Parathyroid adenoma (tissue), 2 donors: ENCODE results near the gene C1QTNF12.
A peak's percentile ranks its signal among the peaks of the same experiment; 100 is the strongest.

Source experiments
- H2AFZ ChIP-seq: fragments of 300-600 bp; sonication (generic); one replicate; pipeline ENCODE4 v1.7.0; 2017; ENCODE audit warnings: antibody characterized with exemption, mild to moderate bottlenecking
- H3K27ac ChIP-seq: fragments of 300-600 bp; sonication (generic); one replicate; pipeline ENCODE4 v1.7.0; 2017
- H3K27me3 ChIP-seq: fragments of 300-600 bp; sonication (generic); one replicate; pipeline ENCODE4 v1.7.0; 2017; ENCODE audit warnings: low read length; ENCODE audit not compliant: control insufficient read depth, insufficient read depth
- H3K36me3 ChIP-seq: fragments of 300-600 bp; sonication (generic); one replicate; pipeline ENCODE4 v1.7.0; 2017; ENCODE audit warnings: low read length; ENCODE audit not compliant: control insufficient read depth, insufficient read depth
- H3K4me1 ChIP-seq: fragments of 300-600 bp; sonication (generic); one replicate; pipeline ENCODE4 v1.7.0; 2017; ENCODE audit warnings: control low read depth
- H3K4me2 ChIP-seq: fragments of 300-600 bp; sonication (generic); one replicate; pipeline ENCODE4 v1.7.0; 2017; ENCODE audit warnings: low read length
- H3K4me3 ChIP-seq: fragments of 300-600 bp; sonication (generic); one replicate; pipeline ENCODE4 v1.7.0; 2017; ENCODE audit warnings: low read depth, low read length
- H3K79me2 ChIP-seq: fragments of 300-600 bp; sonication (generic); one replicate; pipeline ENCODE4 v1.7.0; 2017; ENCODE audit warnings: control low read depth
- H3K9ac ChIP-seq: fragments of 300-600 bp; sonication (generic); one replicate; pipeline ENCODE4 v1.7.0; 2017; ENCODE audit warnings: mild to moderate bottlenecking
- H3K9me3 ChIP-seq: fragments of 300-600 bp; sonication (generic); one replicate; pipeline ENCODE4 v1.7.0; 2017; ENCODE audit warnings: low read length; ENCODE audit not compliant: control insufficient read depth
- TF ChIP-seq, protein P1 (sequence below): fragments of 300-600 bp; sonication (generic); IDR thresholded peaks from one replicate; pipeline ENCODE4 v1.7.0; 2017; ENCODE audit warnings: antibody characterized with exemption, mild to moderate bottlenecking
- donor health status: primary hyperparathyroidism.

Gene C1QTNF12

DNA sequence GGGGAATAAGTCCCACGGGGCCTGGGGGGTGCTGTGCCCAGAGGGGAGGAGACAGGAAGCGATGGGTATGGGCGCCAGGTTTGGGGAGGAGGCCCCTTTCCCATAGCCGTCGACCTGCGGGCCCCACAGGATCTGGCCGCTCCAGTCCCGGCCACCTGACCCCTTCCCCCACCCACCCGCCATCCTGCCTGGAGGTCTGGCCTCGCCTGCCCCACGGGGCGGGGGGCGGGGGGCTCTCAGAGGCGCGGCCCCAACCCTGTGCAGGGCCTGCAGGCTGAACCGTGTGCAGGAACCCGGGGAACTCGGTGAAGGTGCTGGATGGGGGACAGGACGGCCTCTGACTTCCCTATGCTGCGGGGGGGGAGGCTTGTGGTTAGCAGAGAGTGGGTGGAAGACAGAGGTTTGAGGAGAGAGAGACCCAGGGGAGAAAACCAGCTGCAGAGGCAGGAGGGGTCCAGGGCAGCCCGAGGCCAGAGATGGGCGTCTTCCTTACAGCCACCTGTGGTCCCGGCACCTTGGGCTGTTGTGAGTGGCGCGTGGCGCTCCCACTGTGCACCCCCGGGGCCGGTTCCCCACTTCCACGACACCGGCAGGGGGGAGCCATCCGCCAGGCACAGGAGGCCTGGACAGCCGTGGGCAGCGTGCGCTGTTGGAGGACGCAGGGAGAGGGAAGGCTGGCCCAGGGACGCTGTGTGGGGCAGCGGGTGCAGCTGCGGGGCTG is 37.6 kb downstream of the C1QTNF12 start:
- Histone ChIP-seq H3K27me3 (no peaks in the 10 kb centered on the region), H3K9ac (no peak overlapping the region), H3K4me1 (no peaks in the 10 kb centered on the region), H3K79me2 (no peaks in the 10 kb centered on the region), H3K36me3 (no peaks in the 10 kb centered on the region), H3K27ac (no peak overlapping the region), H3K4me3 (no peak overlapping the region), H2AFZ (no peak overlapping the region), H3K4me2 (no peak overlapping the region), H3K9me3 (no peaks in the 10 kb centered on the region)
- TF ChIP-seq, protein P1, sequence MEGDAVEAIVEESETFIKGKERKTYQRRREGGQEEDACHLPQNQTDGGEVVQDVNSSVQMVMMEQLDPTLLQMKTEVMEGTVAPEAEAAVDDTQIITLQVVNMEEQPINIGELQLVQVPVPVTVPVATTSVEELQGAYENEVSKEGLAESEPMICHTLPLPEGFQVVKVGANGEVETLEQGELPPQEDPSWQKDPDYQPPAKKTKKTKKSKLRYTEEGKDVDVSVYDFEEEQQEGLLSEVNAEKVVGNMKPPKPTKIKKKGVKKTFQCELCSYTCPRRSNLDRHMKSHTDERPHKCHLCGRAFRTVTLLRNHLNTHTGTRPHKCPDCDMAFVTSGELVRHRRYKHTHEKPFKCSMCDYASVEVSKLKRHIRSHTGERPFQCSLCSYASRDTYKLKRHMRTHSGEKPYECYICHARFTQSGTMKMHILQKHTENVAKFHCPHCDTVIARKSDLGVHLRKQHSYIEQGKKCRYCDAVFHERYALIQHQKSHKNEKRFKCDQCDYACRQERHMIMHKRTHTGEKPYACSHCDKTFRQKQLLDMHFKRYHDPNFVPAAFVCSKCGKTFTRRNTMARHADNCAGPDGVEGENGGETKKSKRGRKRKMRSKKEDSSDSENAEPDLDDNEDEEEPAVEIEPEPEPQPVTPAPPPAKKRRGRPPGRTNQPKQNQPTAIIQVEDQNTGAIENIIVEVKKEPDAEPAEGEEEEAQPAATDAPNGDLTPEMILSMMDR: no peak

DNA sequence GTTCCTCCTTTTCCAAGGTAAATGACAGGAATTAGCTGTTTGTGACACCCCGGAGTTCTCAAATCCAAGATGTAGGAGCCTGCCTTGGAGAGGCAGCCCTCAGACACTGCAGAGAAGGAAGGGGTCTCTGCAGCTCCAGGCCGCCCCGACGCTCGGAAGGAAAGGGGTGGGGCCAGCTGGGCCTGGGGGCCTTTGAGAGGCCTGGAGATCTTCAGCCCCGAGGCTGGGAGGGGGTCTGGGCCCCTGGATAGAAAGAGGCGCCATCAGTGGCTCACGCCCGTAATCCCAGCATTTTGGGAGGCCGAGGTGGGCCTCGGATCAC is 39.0 kb downstream of the C1QTNF12 start:
- Histone ChIP-seq H2AFZ (no peak overlapping the region), H3K9me3 (no peaks in the 10 kb centered on the region), H3K36me3 (no peaks in the 10 kb centered on the region), H3K27me3 (no peaks in the 10 kb centered on the region), H3K4me3 (no peak overlapping the region), H3K4me1 (no peaks in the 10 kb centered on the region), H3K4me2 (no peak overlapping the region), H3K79me2 (no peaks in the 10 kb centered on the region), H3K27ac (no peak overlapping the region), H3K9ac (no peak overlapping the region)
- TF ChIP-seq, protein P1: no peak

DNA sequence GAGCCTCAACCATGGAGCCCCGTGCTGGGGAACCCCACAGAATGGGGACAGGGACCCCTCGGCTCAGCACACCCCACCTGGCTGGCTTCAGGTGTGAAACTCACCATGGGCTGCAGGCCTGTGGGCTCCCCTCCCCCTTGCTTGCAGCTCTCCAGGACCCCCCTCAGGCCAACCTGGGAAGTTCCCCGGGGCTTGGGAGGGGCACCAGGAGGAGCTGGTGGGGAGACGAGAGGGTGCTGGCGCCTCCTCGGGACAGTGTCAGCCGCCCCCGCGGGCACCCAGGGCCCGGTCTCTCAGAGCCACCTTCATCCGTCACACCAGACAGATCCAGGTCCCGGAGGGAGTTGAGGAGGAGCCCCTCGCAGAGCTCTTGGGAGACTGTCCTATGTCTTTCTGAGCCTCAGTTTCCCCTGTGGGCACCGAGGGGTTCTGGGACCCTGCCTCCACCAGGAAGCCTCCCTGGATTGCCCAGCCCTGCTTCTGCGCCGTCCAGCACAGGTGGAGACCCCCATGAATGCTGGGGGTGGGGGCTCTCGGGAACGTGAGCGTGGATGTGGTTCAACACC is 39.5 kb downstream of the C1QTNF12 start:
- no peaks in the 10 kb centered on the region for H3K4me1 ChIP-seq
- H3K27ac ChIP-seq: no peak overlapping the region
- H3K79me2 ChIP-seq: no peaks in the 10 kb centered on the region
- H3K4me2 ChIP-seq: no peak overlapping the region
- peak overlapping the region; percentile 55 for H3K4me3 ChIP-seq
- no peak overlapping the region for H3K9ac ChIP-seq
- H3K27me3 ChIP-seq: no peaks in the 10 kb centered on the region
- TF ChIP-seq, protein P1: no peak
- no peaks in the 10 kb centered on the region for H3K36me3 ChIP-seq
- no peak overlapping the region for H2AFZ ChIP-seq
- no peaks in the 10 kb centered on the region for H3K9me3 ChIP-seq

DNA sequence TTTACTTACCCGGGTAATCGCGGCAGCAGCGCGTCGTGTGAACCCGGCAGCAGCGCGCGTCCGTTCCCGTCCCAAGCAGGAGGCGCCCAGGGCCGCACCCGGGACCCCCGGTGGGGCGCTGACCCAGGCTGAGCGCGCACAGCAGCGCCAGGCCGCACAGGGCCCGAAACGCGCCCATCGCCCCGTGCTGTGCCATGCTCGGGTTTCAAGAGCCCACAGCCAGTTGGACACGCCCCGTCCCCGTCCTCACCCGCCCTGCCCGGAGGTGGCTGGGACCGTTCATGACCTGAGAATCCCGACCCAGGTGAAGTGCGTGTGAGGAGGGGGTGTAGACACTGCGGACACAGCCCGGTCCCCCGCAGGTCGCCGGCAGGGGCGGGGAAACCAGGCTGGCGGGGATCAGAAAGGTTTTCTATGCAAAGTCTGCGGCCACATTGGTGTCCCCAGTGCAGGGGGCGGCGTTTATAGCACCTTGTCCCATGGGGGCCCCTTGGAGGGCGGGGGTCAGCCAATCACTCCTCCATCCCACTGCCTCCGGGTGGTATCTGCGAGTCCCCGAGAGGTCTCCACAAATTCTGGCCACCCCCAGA is 40.1 kb downstream of the C1QTNF12 start, which contains the start of gene TNFRSF18:
TSS of gene TNFRSF18 (minus strand) at position 217 of the 590 bp plus-strand sequence. CDS start at position 196, 21 bp downstream.
- TF ChIP-seq, protein P1: no peak
- Histone ChIP-seq H3K9ac (no peak within 1 kb of the TSS), H3K4me1 (no peaks in the 10 kb centered on the region), H3K27ac (no peak within 1 kb of the TSS), H3K4me2 (peak within 1 kb of the TSS; percentile 87), H3K36me3 (no peaks in the 10 kb centered on the region), H3K79me2 (no peaks in the 10 kb centered on the region), H3K27me3 (no peaks in the 10 kb centered on the region), H3K9me3 (no peaks in the 10 kb centered on the region), H3K4me3 (peak within 1 kb of the TSS; percentile 55), H2AFZ (peak within 1 kb of the TSS; percentile 42)
